SH-SY5Y (cell line): Measurements from ENCODE around the gene NEMP2.

ENCODE experiments used
- GATA2 ChIP-seq: IDR thresholded peaks from 2 replicates; pipeline ENCODE4 v1.6.1; 2011; ENCODE audit warnings: mild to moderate bottlenecking, low read depth, low read length
- GATA3 ChIP-seq: IDR thresholded peaks from 2 replicates; pipeline ENCODE4 v1.6.1; 2011; ENCODE audit warnings: low read depth, mild to moderate bottlenecking, low read length, moderate library complexity

DNA sequence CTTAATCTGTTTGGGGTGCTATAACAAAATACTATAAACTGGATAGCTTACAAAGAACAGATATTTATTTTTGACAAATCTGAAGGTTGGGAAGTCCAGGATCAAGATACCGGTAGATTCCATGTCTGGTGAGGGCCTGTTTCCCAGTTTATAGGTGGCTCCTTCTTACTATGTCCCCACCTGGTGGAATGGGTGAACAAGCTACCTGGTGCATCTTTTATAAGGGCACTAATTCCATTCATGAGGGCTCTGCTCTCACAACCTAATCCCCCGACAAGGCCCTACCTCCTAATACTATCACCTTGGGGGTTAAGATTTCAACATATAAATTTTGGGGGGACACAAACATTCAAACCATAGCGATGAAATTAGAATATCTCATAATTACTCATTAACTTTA, 15.6 kb upstream of the NEMP2 start:
- TF ChIP-seq GATA3: no peak
- no peak for TF ChIP-seq GATA2
